ENCODE measurements around the gene TP63.

Gene TP63

GRCh38 chr3:189786479-189787064, 155.4 kb downstream of the TP63 start:
- DNase-seq: no peak

- no peak for DNase-seq
These were observed 156.0 kb downstream of the TP63 start for GRCh38 chr3:189787191-189787590.

GRCh38 chr3:189787632-189788031, 156.4 kb downstream of the TP63 start:
- peak; percentile 39 for DNase-seq

GRCh38 chr3:189789432-189789831, 158.2 kb downstream of the TP63 start:
- no peak for DNase-seq

GRCh38 chr3:189790658-189791057, 159.5 kb downstream of the TP63 start:
- DNase-seq: no peak

- no peak for DNase-seq
These were observed 161.1 kb downstream of the TP63 start for GRCh38 chr3:189792046-189792929.

- no peak for DNase-seq
These were observed 163.3 kb downstream of the TP63 start for GRCh38 chr3:189794518-189794917.

- DNase-seq: no peak
These were observed 166.0 kb downstream of the TP63 start for GRCh38 chr3:189797103-189797750.

GRCh38 chr3:189799366-189799765, 168.2 kb downstream of the TP63 start:
- no peak for DNase-seq

GRCh38 chr3:189800436-189800835, 169.2 kb downstream of the TP63 start:
- no peak for DNase-seq

- DNase-seq: no peak
These were observed 172.1 kb downstream of the TP63 start for GRCh38 chr3:189803254-189803653.

GRCh38 chr3:189805375-189806067, 174.3 kb downstream of the TP63 start:
- DNase-seq: no peak

GRCh38 chr3:189806171-189806951, 175.2 kb downstream of the TP63 start:
- DNase-seq: peak; percentile 60

- no peak for DNase-seq
These were observed 177.2 kb downstream of the TP63 start for GRCh38 chr3:189808246-189809007.

- no peak for DNase-seq
These were observed 178.4 kb downstream of the TP63 start for GRCh38 chr3:189809583-189809982.

GRCh38 chr3:189812806-189813465, 181.7 kb downstream of the TP63 start:
- no peak for DNase-seq

- DNase-seq: no peak
These were observed 182.6 kb downstream of the TP63 start for GRCh38 chr3:189813647-189814240.

- no peak for DNase-seq
These were observed 189.2 kb downstream of the TP63 start for GRCh38 chr3:189820365-189820720.

- no peak for DNase-seq
These were observed 190.1 kb downstream of the TP63 start for GRCh38 chr3:189821262-189821661.

- DNase-seq: no peak
These were observed 191.5 kb downstream of the TP63 start for GRCh38 chr3:189822726-189823125.
